H1 (cell line): ENCODE measurements around the gene KCTD2. TPM values are rescaled to one million over a fixed set of nuclear protein-coding genes. Genes with fewer than 3 reads are reported as not detected.

ENCODE experiments used
- CTCF ChIA-PET: fragments of 300-600 bp; sonication (Branson Sonifier 250); formaldehyde crosslinking; loops from one replicate; lab custom pipeline; 2021; ENCODE audit not compliant: partially characterized antibody; lab: Charles Lee
- POLR2A ChIA-PET: fragments of 300-600 bp; sonication (Branson Sonifier 250); formaldehyde crosslinking; loops from one replicate; lab custom pipeline; 2021; ENCODE audit warnings: inconsistent platforms; ENCODE audit not compliant: partially characterized antibody; lab: Charles Lee
- DNase-seq, 2 experiments: peaks; one replicate each; pipeline versions ENCODE4 v3.0.0 to v3.0.0-alpha.2; 2010 to 2022; ENCODE audit warnings: low spot score in 2 of 2, low read depth in 1 of 2, mixed read lengths in 1 of 2
- FAIRE-seq: peaks from 2 replicates; lab custom pipeline; 2011; peaks lifted over from hg19 to GRCh38; lab: Jason Lieb, UNC
- H2AFZ ChIP-seq: 2 replicates; pipeline ENCODE4 v1.8.1; 2012; ENCODE audit warnings: low read length, inconsistent platforms
- H2AK5ac ChIP-seq: 2 replicates; pipeline ENCODE4 v1.6.1; 2013; ENCODE audit warnings: low read depth, low read length
- H2BK120ac ChIP-seq: replicated peaks from 2 replicates; pipeline ENCODE3; 2013; ENCODE audit warnings: low read depth, low read length, inconsistent platforms
- H2BK12ac ChIP-seq: 2 replicates; pipeline ENCODE4 v1.6.1; 2013; ENCODE audit warnings: low read depth, low read length
- H2BK15ac ChIP-seq: 2 replicates; pipeline ENCODE4 v1.6.1; 2013; ENCODE audit warnings: low read length
- H2BK20ac ChIP-seq: 2 replicates; pipeline ENCODE4 v1.6.1; 2013; ENCODE audit warnings: low read length
- H2BK5ac ChIP-seq: 2 replicates; pipeline ENCODE4 v1.6.1; 2013; ENCODE audit warnings: low read depth, low read length
- H3K14ac ChIP-seq: 2 replicates; pipeline ENCODE4 v1.6.1; 2013; ENCODE audit warnings: inconsistent platforms; ENCODE audit not compliant: insufficient read length
- H3K18ac ChIP-seq: 2 replicates; pipeline ENCODE4 v1.6.1; 2013; ENCODE audit warnings: low read length; ENCODE audit errors: extremely low read depth
- H3K23ac ChIP-seq: 2 replicates; pipeline ENCODE4 v1.6.1; 2013; ENCODE audit warnings: inconsistent platforms; ENCODE audit not compliant: insufficient read length
- H3K23me2 ChIP-seq: 2 replicates; pipeline ENCODE4 v1.6.1; 2013; ENCODE audit warnings: low read depth, low read length
- H3K27ac ChIP-seq: 2 replicates; pipeline ENCODE4 v1.6.1; 2011; ENCODE audit warnings: low read depth, low read length, inconsistent platforms
- H3K27me3 ChIP-seq, 4 experiments: replicated peaks in 1 of 4; 1 replicate in 1 of 4; 2 replicates in 3 of 4; pipeline versions ENCODE4 v1.6.1 to v1.8.1; 2011 to 2013; ENCODE audit warnings: low read length in 3 of 4, mild to moderate bottlenecking in 3 of 4, inconsistent platforms in 2 of 4, mixed read lengths in 2 of 4, moderate library complexity in 1 of 4; ENCODE audit not compliant: control insufficient read depth in 3 of 4, insufficient read depth in 3 of 4; ENCODE audit errors: extremely low read depth in 1 of 4
- H3K36me3 ChIP-seq, 4 experiments: 2 replicates each; pipeline versions ENCODE4 v1.6.1 to v1.8.1; 2011 to 2013; ENCODE audit warnings: mild to moderate bottlenecking in 4 of 4, low read length in 3 of 4, moderate library complexity in 2 of 4, control low read depth in 1 of 4, inconsistent platforms in 1 of 4; ENCODE audit not compliant: insufficient read depth in 4 of 4, control insufficient read depth in 2 of 4
- H3K4ac ChIP-seq: replicated peaks from 2 replicates; pipeline ENCODE3; 2013; ENCODE audit warnings: low read length, low read depth, mixed read lengths, inconsistent platforms; ENCODE audit not compliant: insufficient read length
- H3K4me1 ChIP-seq, 4 experiments: replicated peaks in 1 of 4; 1 replicate in 1 of 4; 2 replicates in 3 of 4; pipeline versions ENCODE4 v1.6.1 to v1.8.1; 2011 to 2013; ENCODE audit warnings: low read length in 3 of 4, inconsistent platforms in 2 of 4, mixed read lengths in 1 of 4; ENCODE audit not compliant: insufficient read depth in 4 of 4, control insufficient read depth in 3 of 4
- H3K4me2 ChIP-seq, 2 experiments: 2 replicates each; pipeline versions ENCODE4 v1.6.1 to v1.8.1; 2011 to 2013; ENCODE audit warnings: low read depth in 2 of 2, low read length in 2 of 2, control low read depth in 1 of 2, inconsistent platforms in 1 of 2, mild to moderate bottlenecking in 1 of 2; ENCODE audit not compliant: insufficient read depth in 1 of 2
- H3K4me3 ChIP-seq, 4 experiments: fragments of 200-600, 300-600 bp in 1 of 4; sonication (generic), shearing (Covaris generic), sonication (Bioruptor Twin) in 1 of 4; 2 replicates each; pipeline versions ENCODE4 v1.5.1 to v1.8.1; 2011 to 2016; ENCODE audit warnings: low read length in 4 of 4, low read depth in 3 of 4, control low read depth in 2 of 4, inconsistent platforms in 2 of 4, mild to moderate bottlenecking in 2 of 4, mixed read lengths in 1 of 4, moderate library complexity in 1 of 4; ENCODE audit not compliant: insufficient read depth in 2 of 4; ENCODE audit errors: extremely low read depth in 1 of 4
- H3K56ac ChIP-seq: replicated peaks from 2 replicates; pipeline ENCODE3; 2013; ENCODE audit warnings: low read depth, mild to moderate bottlenecking, mixed read lengths, low read length, inconsistent platforms; ENCODE audit not compliant: insufficient read length
- H3K79me1 ChIP-seq: 2 replicates; pipeline ENCODE4 v1.6.1; 2013; ENCODE audit warnings: low read depth, low read length, control low read depth
- H3K79me2 ChIP-seq, 2 experiments: 2 replicates each; pipeline versions ENCODE4 v1.6.1 to v1.8.1; 2012 to 2013; ENCODE audit warnings: low read length in 2 of 2, mild to moderate bottlenecking in 2 of 2, inconsistent platforms in 1 of 2; ENCODE audit not compliant: insufficient read depth in 2 of 2, control insufficient read depth in 1 of 2
- H3K9ac ChIP-seq, 4 experiments: replicated peaks in 1 of 4; 1 replicate in 1 of 4; 2 replicates in 3 of 4; pipeline versions ENCODE4 v1.6.1 to v1.8.1; 2011 to 2013; ENCODE audit warnings: low read depth in 3 of 4, low read length in 3 of 4, control low read depth in 2 of 4, mild to moderate bottlenecking in 2 of 4, moderate library complexity in 2 of 4, inconsistent platforms in 1 of 4; ENCODE audit errors: extremely low read depth in 1 of 4
- H3K9me3 ChIP-seq, 2 experiments: 2 replicates each; pipeline versions ENCODE4 v1.6.1 to v1.8.1; 2012 to 2013; ENCODE audit warnings: mild to moderate bottlenecking in 2 of 2, moderate library complexity in 2 of 2, control low read depth in 1 of 2, inconsistent platforms in 1 of 2, low read depth in 1 of 2, low read length in 1 of 2, mixed read lengths in 1 of 2; ENCODE audit not compliant: insufficient read depth in 2 of 2
- H4K20me1 ChIP-seq, 2 experiments: replicated peaks in 1 of 2; 2 replicates each; pipeline versions ENCODE3 to v1.8.1; 2011 to 2013; ENCODE audit warnings: inconsistent platforms in 2 of 2, low read length in 2 of 2, mild to moderate bottlenecking in 1 of 2; ENCODE audit not compliant: insufficient read depth in 2 of 2, control insufficient read depth in 1 of 2
- H4K5ac ChIP-seq: 2 replicates; pipeline ENCODE4 v1.6.1; 2013; ENCODE audit warnings: low read length, low read depth, mixed read lengths, inconsistent platforms; ENCODE audit not compliant: insufficient read length
- H4K8ac ChIP-seq: 2 replicates; pipeline ENCODE4 v1.8.0; 2013; ENCODE audit warnings: mild to moderate bottlenecking, moderate library complexity, low read length, inconsistent platforms; ENCODE audit not compliant: insufficient read depth; ENCODE audit errors: extremely low read depth
- H4K91ac ChIP-seq: replicated peaks from 2 replicates; pipeline ENCODE3; 2013; ENCODE audit warnings: low read length, mixed read lengths, inconsistent platforms; ENCODE audit not compliant: insufficient read length
- CHD2 ChIP-seq: IDR thresholded peaks from 2 replicates; pipeline ENCODE4 v1.6.1; 2012; ENCODE audit warnings: low read length, improper control_type of control experiment
- FOSL1 ChIP-seq: IDR thresholded peaks from 2 replicates; pipeline ENCODE4 v1.6.1; 2011; ENCODE audit warnings: mild to moderate bottlenecking, low read depth, low read length, moderate library complexity; ENCODE audit not compliant: insufficient read depth
- KDM4A ChIP-seq: IDR thresholded peaks from one replicate; pipeline ENCODE4 v1.7.1; 2012; ENCODE audit warnings: low read depth, mild to moderate bottlenecking, moderate library complexity, low read length, inconsistent platforms; ENCODE audit not compliant: severe bottlenecking
- PHF8 ChIP-seq: fragments of 200-600 bp; sonication (generic); conservative IDR thresholded peaks from 2 replicates; pipeline ENCODE4 v1.7.1; 2012; ENCODE audit warnings: low read depth, mild to moderate bottlenecking, inconsistent platforms, low read length, moderate library complexity
- WGBS, 2 experiments: shearing (Covaris generic) in 1 of 2; methylation state at CpG; one replicate each; pipeline versions ENCODE4 v1.1.6 to v1.1.7; 2013 to 2015; ENCODE audit warnings: low lambda C conversion rate in 2 of 2, mixed read lengths in 2 of 2, inconsistent platforms in 1 of 2, low coverage in 1 of 2, missing lambda C conversion rate in 1 of 2; ENCODE audit not compliant: insufficient replicate concordance in 2 of 2, insufficient coverage in 1 of 2, insufficient read length in 1 of 2; ENCODE audit errors: extremely low coverage in 1 of 2, missing lambda C conversion rate in 1 of 2; 5-methylcytosine and 5-hydroxymethylcytosine counted together
- polyA plus RNA-seq, 7 experiments: library from polyadenylated mRNA; depleted of rRNA in 3 of 7; stranded (reverse) in 5 of 7; unstranded in 2 of 7; fragments of >200 nt in 5 of 7; fragments of 200-250 nt in 2 of 7; gene quantifications; 1 replicate in 5 of 7; 2 replicates in 1 of 7; 4 replicates in 1 of 7; pipeline versions ENCODE4 v1.2.1 to v1.2.3, GENCODE V29; 2011 to 2013; ENCODE audit warnings: missing spikeins in 2 of 7, mixed read lengths in 2 of 7
- total RNA-seq: library from RNA; stranded (reverse); fragmentation: NEBNext Ultra II Directional; extraction: Animal tissue kit (Norgen Biotek cat#: 25700); gene quantifications from 2 replicates; pipeline ENCODE4 v1.2.1, GENCODE V29; 2021

The KCTD2 gene
- total and polyA plus RNA-seq, 2 of the 8 experiments (the other 6 are each of a cell fraction or from before 2014, with no cell fraction given) = 33.7 to 36.8 TPM

GRCh38 chr17:75110234-75110937, 63.4 kb downstream of the KCTD2 start:
- Histone ChIP-seq H3K23me2 (peaks cover 12% of the 10 kb centered on the region; the same call in 1 of the 2 replicates), H2BK20ac (no peak overlapping the region), H4K20me1 (no peaks in the 10 kb centered on the region), H3K79me1 (peaks cover 5% of the 10 kb centered on the region; the same call in 1 of the 2 replicates), H3K79me2 (peaks cover 0 to 3% of the 10 kb centered on the region in 2 experiments; a peak in 1 of 4 replicates), H3K4ac (no peak overlapping the region), H3K9ac (peak overlapping the region in 1 of 4 experiments; percentile 70; a peak in 1 of 7 replicates), H3K23ac (no peak overlapping the region), H2BK12ac (no peak overlapping the region), H4K8ac (peak overlapping the region; percentile 32; the same call in 1 of the 2 replicates), H3K4me3 (peak overlapping the region; percentile 49 to 78 (median 75)), H2AK5ac (no peak overlapping the region), H4K91ac (peak overlapping the region; percentile 6), H3K14ac (no peak overlapping the region), H3K36me3 (no peaks in the 10 kb centered on the region), H3K27me3 (no peaks in the 10 kb centered on the region), H2BK120ac (no peak overlapping the region), H3K56ac (peak overlapping the region; percentile 10), H3K4me2 (peak overlapping the region; percentile 82 to 98), H3K4me1 (peaks cover 0 to 2% (median under 1%) of the 10 kb centered on the region in 4 experiments; a peak in 3 of 7 replicates), H2AFZ (peak overlapping the region; percentile 43; the same call in 1 of the 2 replicates), H3K9me3 (no peaks in the 10 kb centered on the region), H2BK5ac (no peak overlapping the region), H3K18ac (no peak overlapping the region), H4K5ac (peak overlapping the region; percentile 81), H2BK15ac (no peak overlapping the region), H3K27ac (no peak overlapping the region; the same call in 1 of the 2 replicates)
- 33% methylated on average over 24 of the region's 40 CpGs; no CpG with 5 or more reads in 1 of the 2 experiments for WGBS, 2 experiments
- ChIA-PET CTCF (interaction anchor here (0.6 to 9.6 kb wide), 13 partner anchors 9 to 330 kb away, joined by 3 to 239 read pairs (median 4); partner anchors contain the start of gene NT5C), POLR2A (interaction anchor here (0.6 to 2.0 kb wide), 16 partner anchors 9 to 130 kb away, joined by 3 to 8 read pairs (median 4); partner anchors contain the start of genes JPT1 and SLC16A5)
- FAIRE-seq (no peak), DNase-seq (peak in 1 of 2 experiments; percentile 77)
- peak; percentile 15 for TF ChIP-seq KDM4A
- no peak for TF ChIP-seq CHD2
- 0 out of 2 replicates have a peak, but pooled peaks have one; percentile 5 for TF ChIP-seq PHF8
- no peak for TF ChIP-seq FOSL1
